Calu3 (cell line): ENCODE data around the gene IL11RA. TPM values are rescaled to one million over a fixed set of nuclear protein-coding genes. Genes with fewer than 3 reads are reported as not detected.

Experiments
- BruUV-seq: library from RNA; stranded (reverse); fragments of 400-500 nt; replicated peaks from 2 replicates; lab custom pipeline; 2021; lab: Mats Ljungman, UMichigan
- CTCF ChIA-PET: fragments of 300-600 bp; sonication (Branson Sonifier 250); formaldehyde crosslinking; loops from one replicate; lab custom pipeline; 2022; ENCODE audit warnings: antibody characterized with exemption; lab: Charles Lee
- DNase-seq: peaks from one replicate; pipeline ENCODE4 v3.0.0; 2022
- H3K27ac Mint-ChIP-seq: one replicate; pipeline ENCODE4 v1.8.0; 2022; ENCODE audit warnings: mixed read lengths; ENCODE audit not compliant: unreplicated experiment
- H3K27me3 Mint-ChIP-seq: one replicate; pipeline ENCODE4 v1.8.0; 2022; ENCODE audit warnings: mixed read lengths; ENCODE audit not compliant: unreplicated experiment
- H3K36me3 Mint-ChIP-seq: one replicate; pipeline ENCODE4 v1.8.0; 2022; ENCODE audit warnings: mild to moderate bottlenecking, moderate library complexity, mixed read lengths; ENCODE audit not compliant: insufficient read depth, unreplicated experiment
- H3K4me1 Mint-ChIP-seq: one replicate; pipeline ENCODE4 v1.8.0; 2022; ENCODE audit warnings: mild to moderate bottlenecking, low read depth, mixed read lengths; ENCODE audit not compliant: unreplicated experiment
- H3K4me3 Mint-ChIP-seq: one replicate; pipeline ENCODE4 v1.8.0; 2022; ENCODE audit warnings: mild to moderate bottlenecking, low read depth, moderate library complexity, mixed read lengths; ENCODE audit not compliant: unreplicated experiment
- H3K9me3 Mint-ChIP-seq: one replicate; pipeline ENCODE4 v1.8.0; 2022; ENCODE audit warnings: low read depth, mixed read lengths; ENCODE audit not compliant: unreplicated experiment
- CTCF ChIP-seq: fragments of 200-600 bp; IDR thresholded peaks from one replicate; pipeline ENCODE4 v1.8.0; 2022; ENCODE audit warnings: antibody characterized with exemption; ENCODE audit not compliant: unreplicated experiment
- intact Hi-C: fragments of 100-400 bp; cut with micrococcal nuclease; formaldehyde crosslinking; loops from one replicate; pipeline ENCODE4 v1.10.0; 2022; ENCODE audit not compliant: unreplicated experiment
- total RNA-seq: library from RNA; stranded (reverse); gene quantifications from 2 replicates; pipeline ENCODE4 v1.2.3, GENCODE V29; 2022

Gene IL11RA
- total RNA-seq, 1 experiment from 2014 or later = 6.8 TPM

DNA sequence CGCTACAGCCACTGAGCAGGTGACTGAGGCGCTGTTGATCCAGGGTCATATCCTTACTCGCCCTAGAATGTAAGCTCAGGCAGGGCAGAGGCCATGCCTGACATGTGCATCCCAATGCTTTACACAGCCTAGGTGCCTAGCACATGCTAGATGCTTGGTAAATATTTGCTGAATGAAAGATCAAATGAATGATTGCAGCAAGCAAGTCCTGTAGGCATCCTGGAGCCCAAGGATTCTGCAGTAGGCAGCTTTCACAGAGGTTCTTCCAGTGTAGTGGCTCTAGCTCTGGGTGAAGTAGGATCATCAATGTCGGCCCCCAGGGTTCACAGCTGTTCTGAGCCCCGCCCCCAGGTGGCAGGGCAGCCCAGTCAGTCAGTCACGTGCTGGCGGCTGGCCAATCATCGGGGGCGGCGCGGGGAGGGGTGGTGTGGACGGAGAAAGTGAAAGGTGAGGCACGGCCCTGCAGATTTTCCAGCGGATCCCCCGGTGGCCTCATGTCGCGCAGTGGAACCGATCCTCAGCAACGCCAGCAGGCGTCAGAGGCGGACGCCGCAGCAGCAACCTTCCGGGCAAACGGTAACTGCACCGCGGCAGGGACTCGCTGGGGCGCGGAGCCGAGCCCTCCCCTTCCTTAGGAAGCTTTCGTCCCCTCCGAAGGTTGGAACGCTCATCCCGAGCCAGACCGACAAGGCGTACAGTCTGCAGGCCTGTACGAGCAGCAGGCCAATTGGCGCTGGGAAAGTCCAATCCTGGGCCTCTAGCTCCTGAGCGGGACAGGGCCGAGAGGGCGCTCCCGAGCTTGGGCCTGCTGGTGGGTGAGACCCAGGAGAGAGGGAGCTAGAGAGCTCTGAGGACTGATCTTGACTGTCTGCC lies 5.5 kb upstream of the IL11RA start, which contains the start of gene GALT:
TSS of gene GALT (plus strand) at position 465 of the 873 bp plus-strand sequence. CDS start at position 495, 30 bp downstream.
- no peaks in the 10 kb centered on the region for H3K27me3 Mint-ChIP-seq
- peaks cover 10% of the 10 kb centered on the region for H3K4me1 Mint-ChIP-seq
- H3K27ac Mint-ChIP-seq = peak within 1 kb of the TSS; percentile 67
- no TSS peak for BruUV-seq
- TF ChIP-seq CTCF = no peak
- CTCF ChIA-PET = interaction anchor here (0.5 to 1.5 kb wide), 7 partner anchors 9 to 1087 kb away, joined by 3 to 6 read pairs (median 3); partner anchors contain the start of gene SIGMAR1
- DNase-seq = peak; percentile 95
- H3K36me3 Mint-ChIP-seq = peaks cover 13% of the 10 kb centered on the region
- H3K9me3 Mint-ChIP-seq = no peaks in the 10 kb centered on the region
- peak within 1 kb of the TSS; percentile 74 for H3K4me3 Mint-ChIP-seq
- intact Hi-C loops = no loop called here

DNA sequence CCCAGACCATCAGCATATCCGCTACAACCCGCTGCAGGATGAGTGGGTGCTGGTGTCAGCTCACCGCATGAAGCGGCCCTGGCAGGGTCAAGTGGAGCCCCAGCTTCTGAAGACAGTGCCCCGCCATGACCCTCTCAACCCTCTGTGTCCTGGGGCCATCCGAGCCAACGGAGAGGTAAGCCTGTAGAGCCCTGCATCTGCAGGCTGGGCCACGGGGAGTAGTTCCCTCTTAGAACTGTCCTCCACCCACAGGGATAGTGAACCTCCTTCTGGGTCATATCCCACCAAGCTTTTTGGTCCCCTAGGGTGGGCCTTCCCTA lies 4.9 kb upstream of the IL11RA start:
- TF ChIP-seq CTCF = no peak
- Mint-ChIP-seq H3K4me3 (peak overlapping the region; percentile 74), H3K27me3 (no peaks in the 10 kb centered on the region), H3K27ac (peak overlapping the region; percentile 61), H3K4me1 (peaks cover 16% of the 10 kb centered on the region), H3K36me3 (peaks cover 17% of the 10 kb centered on the region), H3K9me3 (no peaks in the 10 kb centered on the region)
- CTCF ChIA-PET = interaction anchor here (0.5 to 1.5 kb wide), 6 partner anchors 10 to 222 kb away, joined by 3 to 6 read pairs (median 3); partner anchors contain the start of gene SIGMAR1
- DNase-seq = no peak
- BruUV-seq = no TSS peak
- intact Hi-C loops = no loop called here

DNA sequence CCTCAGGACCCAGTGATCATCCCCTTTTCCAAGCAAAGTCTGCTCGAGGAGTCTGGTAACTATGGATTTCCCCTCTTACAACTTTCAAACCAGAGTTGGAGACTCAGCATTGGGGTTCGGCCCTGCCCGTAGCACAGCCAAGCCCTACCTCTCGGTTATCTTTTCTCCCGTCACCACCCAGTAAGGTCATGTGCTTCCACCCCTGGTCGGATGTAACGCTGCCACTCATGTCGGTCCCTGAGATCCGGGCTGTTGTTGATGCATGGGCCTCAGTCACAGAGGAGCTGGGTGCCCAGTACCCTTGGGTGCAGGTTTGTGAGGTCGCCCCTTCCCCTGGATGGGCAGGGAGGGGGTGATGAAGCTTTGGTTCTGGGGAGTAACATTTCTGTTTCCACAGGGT lies 4.3 kb upstream of the IL11RA start:
- TSS peak; percentile 18 for BruUV-seq
- no peak for TF ChIP-seq CTCF
- Mint-ChIP-seq H3K27ac (peak overlapping the region; percentile 61), H3K4me1 (peaks cover 22% of the 10 kb centered on the region), H3K27me3 (no peaks in the 10 kb centered on the region), H3K36me3 (peaks cover 21% of the 10 kb centered on the region), H3K9me3 (no peaks in the 10 kb centered on the region), H3K4me3 (peak overlapping the region; percentile 74)
- intact Hi-C loops = no loop called here
- no peak for DNase-seq
- CTCF ChIA-PET = no interaction called here

- BruUV-seq = no TSS peak
- intact Hi-C loops = no loop called here
Observed at GRCh38 chr9:34648673-34649072, 3.3 kb upstream of the IL11RA start.

More at GRCh38 chr9:34648673-34649072, 3.3 kb upstream of the IL11RA start:
- no peak for TF ChIP-seq CTCF
- CTCF ChIA-PET = no interaction called here
- DNase-seq = no peak
- Mint-ChIP-seq H3K27me3 (peaks cover 3% of the 10 kb centered on the region), H3K4me3 (no peak overlapping the region), H3K36me3 (peaks cover 21% of the 10 kb centered on the region), H3K4me1 (peaks cover 29% of the 10 kb centered on the region), H3K27ac (no peak overlapping the region), H3K9me3 (no peaks in the 10 kb centered on the region)
